Measurements from ENCODE around the gene WIPI1. TPM values are rescaled to one million over a fixed set of nuclear protein-coding genes. Genes with fewer than 3 reads are reported as not detected.
A peak's percentile ranks its signal among the peaks of the same experiment; 100 is the strongest.

WIPI1 gene
- total and polyA plus RNA-seq, 7 donors: 80.3 to 197 (median 136) TPM

DNA sequence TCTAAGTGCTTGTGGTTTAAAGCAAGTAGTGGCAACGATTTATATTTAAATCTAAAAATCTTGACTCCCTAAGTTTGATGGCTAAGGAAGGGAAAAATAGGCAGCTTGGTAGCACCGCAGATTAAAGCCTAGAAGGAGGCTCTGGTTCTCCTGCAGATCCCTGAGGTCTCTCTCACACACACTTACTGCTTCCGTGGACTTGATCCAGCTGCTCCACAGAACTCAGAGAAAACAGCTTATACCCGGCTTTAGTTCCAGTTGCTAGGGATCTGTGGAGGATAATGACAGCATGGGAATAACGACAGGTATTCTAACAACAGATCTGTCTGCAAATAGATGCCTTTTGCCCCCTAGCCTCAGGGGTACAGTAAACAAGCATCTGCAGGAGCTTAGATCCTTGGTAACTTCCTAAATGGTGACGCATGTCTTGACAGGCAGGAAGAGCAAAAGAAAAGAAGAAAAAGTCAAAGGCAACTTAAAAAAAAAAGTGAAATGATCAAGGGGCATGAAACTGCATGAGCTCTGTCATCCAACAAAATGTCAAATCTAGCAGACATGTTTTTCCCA lies 4.5 kb downstream of the WIPI1 start:
- DNase-seq: no peak
- Histone ChIP-seq H3K27me3 (ENCODE audit: insufficient read depth in 3 of 3, low read length in 2 of 3) (no peaks in the 10 kb centered on the region), H3K36me3 (ENCODE audit: insufficient read depth in 1 of 2, low read depth in 1 of 2) (peaks cover 9 to 51% of the 10 kb centered on the region in 2 donors), H3K4me1 (peaks cover 41% of the 10 kb centered on the region), H3K4me3 (no peak overlapping the region), H3K27ac (peak overlapping the region; percentile 98), H3K9me3 (no peaks in the 10 kb centered on the region)
- no peak for TF ChIP-seq CTCF (IDR thresholded peaks at IDR 0.05)
- ATAC-seq: no peak
- intact Hi-C loops (cut with DNase I): no loop called here
- 47 to 66% (median 47%) methylated on average over 6 of the region's 6 CpGs for WGBS, 3 donors

- intact Hi-C loops (cut with DNase I): no loop called here
- Histone ChIP-seq H3K4me3 (no peak overlapping the region), H3K36me3 (ENCODE audit: insufficient read depth in 1 of 2, low read depth in 1 of 2) (peaks cover 9 to 61% of the 10 kb centered on the region in 2 donors), H3K4me1 (peaks cover 42% of the 10 kb centered on the region), H3K27ac (peak overlapping the region; percentile 98), H3K27me3 (ENCODE audit: insufficient read depth in 3 of 3, low read length in 2 of 3) (no peaks in the 10 kb centered on the region), H3K9me3 (no peaks in the 10 kb centered on the region)
- TF ChIP-seq CTCF (IDR thresholded peaks at IDR 0.05): no peak
- 82 to 84% (median 84%) methylated on average over 5 of the region's 5 CpGs for WGBS, 3 donors
- DNase-seq (no peak), ATAC-seq (no peak)
Measured at GRCh38 chr17:68451670-68452354, 5.5 kb downstream of the WIPI1 start.

- intact Hi-C loops (cut with DNase I): no loop called here
- no peak overlapping the region for H3K4me3 ChIP-seq
- ATAC-seq (no peak), DNase-seq (no peak)
- TF ChIP-seq CTCF (IDR thresholded peaks at IDR 0.05): no peak
- H3K27me3 ChIP-seq (ENCODE audit: insufficient read depth in 3 of 3, low read length in 2 of 3): no peaks in the 10 kb centered on the region
- peaks cover 9 to 72% of the 10 kb centered on the region in 2 donors for H3K36me3 ChIP-seq (ENCODE audit: insufficient read depth in 1 of 2, low read depth in 1 of 2)
- H3K4me1 ChIP-seq: peaks cover 42% of the 10 kb centered on the region
- no peaks in the 10 kb centered on the region for H3K9me3 ChIP-seq
- H3K27ac ChIP-seq: peak overlapping the region; percentile 98
- 88 to 92% (median 88%) methylated on average over 14 of the region's 14 CpGs for WGBS, 3 donors
Measured at GRCh38 chr17:68450801-68451200, 6.5 kb downstream of the WIPI1 start.

GRCh38 chr17:68450391-68450790 lies 6.9 kb downstream of the WIPI1 start:
- H3K36me3 ChIP-seq (ENCODE audit: insufficient read depth in 1 of 2, low read depth in 1 of 2): peaks cover 9 to 76% of the 10 kb centered on the region in 2 donors
- no peaks in the 10 kb centered on the region for H3K9me3 ChIP-seq
- TF ChIP-seq CTCF (IDR thresholded peaks at IDR 0.05): no peak
- peak overlapping the region; percentile 98 for H3K27ac ChIP-seq
- no peak for ATAC-seq
- H3K4me3 ChIP-seq: no peak overlapping the region
- H3K4me1 ChIP-seq: peaks cover 42% of the 10 kb centered on the region
- intact Hi-C loops (cut with DNase I): no loop called here
- no peak for DNase-seq
- H3K27me3 ChIP-seq (ENCODE audit: insufficient read depth in 3 of 3, low read length in 2 of 3): no peaks in the 10 kb centered on the region
- WGBS, 3 donors: 59 to 74% (median 71%) methylated on average over 8 of the region's 8 CpGs

All from psoas muscle (tissue), 8 donors.